ENCODE data around the gene CNTNAP2.

Gene CNTNAP2

GRCh38 chr7:148400101-148400500 lies 2283.5 kb downstream of the CNTNAP2 start:
- TF ChIP-seq CTCF (IDR thresholded peaks at IDR 0.05) = no peak
- H3K27ac ChIP-seq = no peak overlapping the region
- DNase-seq (ENCODE audit: low spot score) = no peak
- H3K4me3 ChIP-seq = no peak overlapping the region

GRCh38 chr7:148402159-148402558 lies 2285.6 kb downstream of the CNTNAP2 start:
- no peak overlapping the region for H3K4me3 ChIP-seq
- no peak for TF ChIP-seq CTCF (IDR thresholded peaks at IDR 0.05)
- H3K27ac ChIP-seq = no peak overlapping the region
- DNase-seq (ENCODE audit: low spot score) = no peak

- TF ChIP-seq CTCF (IDR thresholded peaks at IDR 0.05) = no peak
- Histone ChIP-seq H3K4me3 (no peak overlapping the region), H3K27ac (no peak overlapping the region)
- no peak for DNase-seq (ENCODE audit: low spot score)
These were observed 2286.9 kb downstream of the CNTNAP2 start for GRCh38 chr7:148403466-148403993.

GRCh38 chr7:148408307-148408706 lies 2291.7 kb downstream of the CNTNAP2 start:
- no peak for DNase-seq (ENCODE audit: low spot score)
- TF ChIP-seq CTCF (IDR thresholded peaks at IDR 0.05) = no peak
- no peak overlapping the region for H3K27ac ChIP-seq
- no peak overlapping the region for H3K4me3 ChIP-seq

- DNase-seq (ENCODE audit: low spot score) = no peak
- Histone ChIP-seq H3K27ac (no peak overlapping the region), H3K4me3 (no peak overlapping the region)
- no peak for TF ChIP-seq CTCF (IDR thresholded peaks at IDR 0.05)
These were observed 2294.3 kb downstream of the CNTNAP2 start for GRCh38 chr7:148410905-148411304.

GRCh38 chr7:148412691-148413090 lies 2296.1 kb downstream of the CNTNAP2 start:
- H3K4me3 ChIP-seq = no peak overlapping the region
- TF ChIP-seq CTCF (IDR thresholded peaks at IDR 0.05) = no peak
- H3K27ac ChIP-seq = no peak overlapping the region
- no peak for DNase-seq (ENCODE audit: low spot score)

GRCh38 chr7:148419856-148420832 lies 2303.5 kb downstream of the CNTNAP2 start:
- Histone ChIP-seq H3K4me3 (no peak overlapping the region), H3K27ac (no peak overlapping the region)
- DNase-seq (ENCODE audit: low spot score) = no peak
- no peak for TF ChIP-seq CTCF (IDR thresholded peaks at IDR 0.05)

All from coronary artery (tissue), 2 donors.